ENCODE results near the gene TMCC1.

DNA sequence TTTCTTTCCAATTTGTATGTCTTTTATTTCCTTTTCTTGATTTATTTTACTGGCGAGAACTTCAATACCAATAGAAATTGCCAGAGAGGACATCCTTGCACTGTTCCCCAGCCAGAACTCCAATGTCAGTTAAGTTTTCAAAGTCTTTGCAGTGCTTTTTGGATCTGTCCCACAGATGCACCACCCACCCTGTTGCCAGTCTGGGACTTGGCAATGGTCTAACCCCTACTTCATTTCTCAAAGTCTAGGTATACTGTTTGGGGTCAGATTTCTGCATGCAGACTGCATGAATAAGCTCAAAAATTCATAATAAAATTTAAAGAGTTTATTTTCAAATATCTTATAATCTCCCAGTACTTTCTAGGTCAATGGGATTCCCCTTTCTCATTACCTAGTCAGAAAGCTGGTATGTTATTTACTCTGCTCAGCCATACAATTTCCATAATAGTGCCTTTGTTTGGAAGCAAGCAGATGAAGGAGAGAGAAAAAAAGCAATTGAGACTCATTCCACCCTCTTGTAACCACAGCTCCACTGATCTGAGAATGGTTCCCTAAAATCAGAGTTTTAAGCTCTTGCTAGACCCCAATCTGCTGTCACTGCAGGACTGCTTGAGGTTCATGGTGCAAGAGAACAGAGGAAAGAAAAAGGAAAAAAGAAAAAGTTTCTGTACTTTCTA, 161.2 kb downstream of the TMCC1 start:
- TF ChIP-seq, protein P1, sequence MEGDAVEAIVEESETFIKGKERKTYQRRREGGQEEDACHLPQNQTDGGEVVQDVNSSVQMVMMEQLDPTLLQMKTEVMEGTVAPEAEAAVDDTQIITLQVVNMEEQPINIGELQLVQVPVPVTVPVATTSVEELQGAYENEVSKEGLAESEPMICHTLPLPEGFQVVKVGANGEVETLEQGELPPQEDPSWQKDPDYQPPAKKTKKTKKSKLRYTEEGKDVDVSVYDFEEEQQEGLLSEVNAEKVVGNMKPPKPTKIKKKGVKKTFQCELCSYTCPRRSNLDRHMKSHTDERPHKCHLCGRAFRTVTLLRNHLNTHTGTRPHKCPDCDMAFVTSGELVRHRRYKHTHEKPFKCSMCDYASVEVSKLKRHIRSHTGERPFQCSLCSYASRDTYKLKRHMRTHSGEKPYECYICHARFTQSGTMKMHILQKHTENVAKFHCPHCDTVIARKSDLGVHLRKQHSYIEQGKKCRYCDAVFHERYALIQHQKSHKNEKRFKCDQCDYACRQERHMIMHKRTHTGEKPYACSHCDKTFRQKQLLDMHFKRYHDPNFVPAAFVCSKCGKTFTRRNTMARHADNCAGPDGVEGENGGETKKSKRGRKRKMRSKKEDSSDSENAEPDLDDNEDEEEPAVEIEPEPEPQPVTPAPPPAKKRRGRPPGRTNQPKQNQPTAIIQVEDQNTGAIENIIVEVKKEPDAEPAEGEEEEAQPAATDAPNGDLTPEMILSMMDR (IDR thresholded peaks at IDR 0.05) = no peak
- TF ChIP-seq POLR2A (IDR thresholded peaks at IDR 0.05) = no peak
